Hepatocyte (in vitro differentiated cells): ENCODE measurements around the gene TP53I3.

Experiments
- EZH2 ChIP-seq: fragments of 200-600 bp; sonication (generic); IDR thresholded peaks from 2 replicates; pipeline ENCODE4 v1.6.1; 2016; ENCODE audit warnings: antibody characterized with exemption, mild to moderate bottlenecking, borderline replicate concordance
- EZH2phosphoT487 ChIP-seq: fragments of 200-600 bp; sonication (generic); IDR thresholded peaks from one replicate; pipeline ENCODE4 v1.6.1; 2018; ENCODE audit warnings: antibody characterized with exemption, mild to moderate bottlenecking, low read depth, moderate library complexity; ENCODE audit not compliant: unreplicated experiment, severe bottlenecking
- TF ChIP-seq, protein P1 (sequence below): fragments of 200-600 bp; sonication (generic); IDR thresholded peaks from 2 replicates; pipeline ENCODE4 v1.5.1; 2016; ENCODE audit warnings: antibody characterized with exemption, mild to moderate bottlenecking; ENCODE audit not compliant: poor library complexity

DNA sequence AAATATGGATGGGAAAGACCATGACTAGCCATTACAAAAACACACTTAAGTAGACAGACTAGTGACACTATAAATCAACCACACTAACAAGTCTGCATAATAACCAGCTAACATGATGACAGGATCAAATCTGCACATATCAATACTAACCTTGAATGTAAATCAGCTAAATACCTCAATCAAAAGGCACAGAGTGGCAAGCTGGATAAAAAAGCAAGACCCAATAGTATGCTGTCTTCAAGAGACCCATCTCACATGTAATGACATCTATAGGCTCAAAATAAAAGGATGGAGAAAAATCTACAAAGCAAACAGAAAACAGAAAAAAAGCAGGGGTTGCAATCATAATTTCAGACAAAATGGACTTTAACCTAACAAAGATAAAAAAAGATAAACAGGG lies 22.2 kb upstream of the TP53I3 start:
- TF ChIP-seq, protein P1, sequence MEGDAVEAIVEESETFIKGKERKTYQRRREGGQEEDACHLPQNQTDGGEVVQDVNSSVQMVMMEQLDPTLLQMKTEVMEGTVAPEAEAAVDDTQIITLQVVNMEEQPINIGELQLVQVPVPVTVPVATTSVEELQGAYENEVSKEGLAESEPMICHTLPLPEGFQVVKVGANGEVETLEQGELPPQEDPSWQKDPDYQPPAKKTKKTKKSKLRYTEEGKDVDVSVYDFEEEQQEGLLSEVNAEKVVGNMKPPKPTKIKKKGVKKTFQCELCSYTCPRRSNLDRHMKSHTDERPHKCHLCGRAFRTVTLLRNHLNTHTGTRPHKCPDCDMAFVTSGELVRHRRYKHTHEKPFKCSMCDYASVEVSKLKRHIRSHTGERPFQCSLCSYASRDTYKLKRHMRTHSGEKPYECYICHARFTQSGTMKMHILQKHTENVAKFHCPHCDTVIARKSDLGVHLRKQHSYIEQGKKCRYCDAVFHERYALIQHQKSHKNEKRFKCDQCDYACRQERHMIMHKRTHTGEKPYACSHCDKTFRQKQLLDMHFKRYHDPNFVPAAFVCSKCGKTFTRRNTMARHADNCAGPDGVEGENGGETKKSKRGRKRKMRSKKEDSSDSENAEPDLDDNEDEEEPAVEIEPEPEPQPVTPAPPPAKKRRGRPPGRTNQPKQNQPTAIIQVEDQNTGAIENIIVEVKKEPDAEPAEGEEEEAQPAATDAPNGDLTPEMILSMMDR: no peak
- TF ChIP-seq EZH2 (no peak), EZH2phosphoT487 (no peak)
